IPS-NIHi7 (cell line): ENCODE results near the gene CDH23.

Experiments
- DNase-seq: peaks from one replicate; pipeline ENCODE4 v3.0.0; 2012; ENCODE audit warnings: mixed read lengths; ENCODE audit errors: extremely low spot score

The CDH23 gene

DNA sequence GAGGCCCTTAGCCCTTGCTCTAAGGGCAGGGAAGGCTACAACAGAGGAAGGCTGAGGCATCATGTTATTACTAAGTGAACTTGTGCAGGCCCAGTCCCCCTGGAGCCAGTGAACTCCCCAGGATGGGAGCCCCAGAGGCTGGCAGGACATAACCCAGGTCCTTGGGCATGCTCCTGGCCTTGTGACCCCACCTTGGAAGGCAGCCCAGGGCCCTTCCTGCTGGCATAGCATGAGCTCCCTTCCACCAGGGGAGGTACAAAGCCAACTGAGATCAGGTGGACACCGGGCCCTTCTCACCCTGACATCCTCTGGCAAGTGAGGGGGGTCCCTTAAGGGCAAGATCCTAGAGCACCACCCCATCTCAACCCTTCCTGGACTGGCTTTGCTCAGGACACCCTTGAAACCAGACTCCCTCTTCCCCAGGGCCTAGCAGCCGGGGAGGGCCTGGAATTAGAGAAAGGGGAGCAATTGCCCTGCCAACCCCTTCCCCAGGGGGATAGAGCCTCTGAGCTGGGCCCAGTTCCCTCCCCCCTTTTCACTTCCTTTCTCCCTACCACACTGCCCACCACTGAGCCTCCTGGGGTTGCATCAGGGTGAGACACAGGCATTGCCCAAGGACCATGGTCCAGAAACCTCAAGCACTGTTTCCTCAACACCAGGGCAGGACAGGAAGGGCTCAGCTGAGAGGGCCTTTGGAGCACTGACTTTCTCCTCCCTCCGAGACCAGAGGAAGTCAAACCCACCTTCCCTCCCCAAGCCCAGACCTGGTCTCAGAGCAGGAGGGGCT is 378.4 kb downstream of the CDH23 start:
- DNase-seq: no peak

DNA sequence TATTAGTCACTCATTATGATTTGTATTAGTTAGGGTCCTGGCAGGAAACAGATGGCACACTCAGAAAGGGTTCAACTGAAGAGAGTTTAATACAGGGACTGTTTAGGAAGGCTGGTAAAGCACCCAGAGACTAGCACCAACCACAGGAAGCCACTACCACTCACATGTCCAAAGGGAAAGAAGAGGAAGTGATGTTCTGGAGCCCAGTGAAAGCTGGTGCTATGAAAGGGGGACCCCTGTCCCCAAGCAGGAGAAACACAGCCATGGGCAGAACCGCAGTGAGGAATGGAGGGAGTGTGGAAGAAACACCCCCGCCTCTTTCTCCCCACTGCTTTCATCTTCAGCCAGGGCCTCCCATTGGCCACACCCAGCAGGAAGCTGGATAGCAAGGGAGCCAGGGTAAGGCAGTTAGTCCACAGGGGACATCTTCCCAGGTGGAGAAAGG is 379.8 kb downstream of the CDH23 start:
- no peak for DNase-seq

DNA sequence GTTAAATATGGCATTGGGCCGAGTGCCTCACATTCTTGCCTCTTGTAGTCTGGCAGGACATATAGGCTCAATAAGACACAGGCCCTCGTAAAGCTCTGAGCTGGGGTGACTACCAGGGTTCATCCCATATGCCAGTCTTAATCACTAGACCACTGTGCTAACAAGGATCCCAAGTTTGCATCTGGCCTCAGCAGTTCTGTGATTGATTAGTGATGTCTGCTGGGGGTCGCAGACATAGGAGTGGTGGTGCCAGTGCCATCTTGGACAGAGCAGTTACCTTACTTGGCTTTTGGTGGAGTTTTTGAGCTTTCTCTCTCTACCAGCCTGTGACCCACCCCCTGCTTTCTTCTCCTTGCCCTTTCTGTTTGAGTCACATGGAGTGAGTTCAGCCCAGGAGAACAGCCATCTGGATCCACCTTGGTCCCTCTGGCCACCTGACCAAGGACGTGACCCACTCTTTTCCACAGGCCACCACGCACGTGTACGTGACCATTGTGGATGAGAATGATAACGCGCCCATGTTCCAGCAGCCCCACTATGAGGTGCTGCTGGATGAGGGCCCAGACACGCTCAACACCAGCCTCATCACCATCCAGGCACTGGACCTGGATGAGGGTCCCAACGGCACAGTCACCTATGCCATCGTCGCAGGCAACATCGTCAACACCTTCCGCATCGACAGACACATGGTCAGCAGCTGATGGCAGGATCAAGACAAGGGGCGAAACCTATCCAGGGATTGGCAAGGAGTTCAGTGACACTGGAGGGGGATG is 380.7 kb downstream of the CDH23 start:
- DNase-seq: no peak

DNA sequence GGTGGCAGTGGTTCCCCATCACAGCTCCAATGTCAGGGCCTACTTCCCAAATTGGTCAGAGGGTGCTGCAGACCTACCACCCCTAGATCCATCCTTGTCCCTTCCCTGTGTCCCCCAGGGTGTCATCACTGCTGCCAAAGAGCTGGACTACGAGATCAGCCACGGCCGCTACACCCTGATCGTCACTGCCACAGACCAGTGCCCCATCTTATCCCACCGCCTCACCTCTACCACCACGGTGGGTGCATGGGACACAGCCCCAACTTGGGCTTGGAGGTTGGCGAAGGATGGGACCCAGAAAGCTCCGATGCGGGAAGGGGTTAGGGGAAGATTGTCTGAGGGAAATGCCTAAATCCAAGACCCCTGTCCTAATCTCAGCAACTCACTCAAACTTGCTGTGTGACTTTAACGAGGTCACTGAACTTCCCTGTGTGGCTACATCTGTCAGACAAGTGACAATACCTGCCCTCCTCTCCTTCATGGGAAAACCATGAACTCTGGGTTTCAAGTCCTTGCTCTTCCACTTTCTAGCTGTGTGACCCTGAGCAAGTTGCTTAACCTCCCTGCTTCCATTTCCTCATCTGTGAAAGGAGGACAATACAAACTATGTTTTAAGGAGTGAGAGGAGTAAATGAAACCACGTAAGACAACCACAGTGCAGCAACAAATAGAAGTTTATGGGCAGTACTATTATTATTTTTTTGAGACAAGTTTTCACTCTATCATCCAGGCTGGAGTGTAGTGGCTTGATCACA is 381.5 kb downstream of the CDH23 start:
- DNase-seq: no peak

DNA sequence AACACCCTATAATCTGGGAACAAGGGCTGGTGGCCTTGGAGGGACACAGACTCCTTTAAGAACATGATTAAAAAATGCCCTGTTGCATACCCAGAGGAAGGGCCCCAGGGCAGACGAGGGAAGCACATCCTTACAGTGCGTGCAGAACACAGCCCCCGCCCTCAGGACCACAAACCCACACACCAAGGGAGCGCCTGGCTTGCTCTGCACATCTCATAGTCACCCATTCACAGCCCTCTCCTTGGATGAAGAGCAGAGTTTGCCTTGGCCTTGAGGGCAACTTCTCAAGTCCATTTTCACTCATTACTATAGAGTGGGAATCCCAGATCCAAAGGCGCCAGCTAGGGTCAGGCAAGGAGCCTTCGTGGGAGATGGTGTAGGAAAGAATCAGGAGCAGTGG is 382.9 kb downstream of the CDH23 start:
- no peak for DNase-seq

DNA sequence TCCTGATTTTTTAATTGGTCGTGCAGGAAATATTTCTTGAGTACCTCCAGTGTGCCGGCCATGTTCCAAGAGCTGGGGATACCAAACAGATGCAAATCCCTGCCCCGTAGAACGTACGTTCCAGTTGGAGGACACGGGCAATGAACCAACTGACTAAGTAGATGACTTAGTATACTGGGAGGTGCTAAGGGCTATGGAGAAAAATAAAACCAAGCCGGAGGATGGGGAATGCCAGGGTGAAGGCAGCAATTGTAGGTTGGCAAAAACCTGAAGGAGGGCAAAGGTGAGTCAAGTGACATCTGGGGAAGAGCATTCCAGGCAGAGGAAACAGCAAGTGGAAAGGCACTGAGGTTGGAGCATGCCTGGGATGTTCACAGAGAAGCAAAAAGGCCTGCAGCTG is 383.4 kb downstream of the CDH23 start:
- no peak for DNase-seq

DNA sequence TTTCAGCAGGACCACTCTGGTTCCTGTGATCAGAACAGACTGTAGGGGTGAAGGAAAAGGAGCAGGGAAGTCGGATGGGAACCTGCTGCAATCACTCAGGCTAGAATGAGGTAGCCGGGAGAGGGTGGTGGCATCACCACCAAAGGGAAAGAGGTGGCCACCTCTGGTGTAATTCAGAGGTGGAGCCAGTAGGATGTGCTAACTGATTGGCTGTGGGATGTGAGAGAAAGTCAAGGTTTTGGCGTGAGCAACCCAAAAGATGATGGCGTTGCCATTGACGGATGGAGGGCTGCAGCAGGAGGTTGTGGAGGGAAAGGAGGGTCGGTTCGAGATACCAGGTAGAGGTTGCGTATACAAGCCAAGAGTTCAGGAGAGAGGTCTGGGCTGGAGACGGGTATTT is 384.0 kb downstream of the CDH23 start:
- DNase-seq: peak; percentile 72

DNA sequence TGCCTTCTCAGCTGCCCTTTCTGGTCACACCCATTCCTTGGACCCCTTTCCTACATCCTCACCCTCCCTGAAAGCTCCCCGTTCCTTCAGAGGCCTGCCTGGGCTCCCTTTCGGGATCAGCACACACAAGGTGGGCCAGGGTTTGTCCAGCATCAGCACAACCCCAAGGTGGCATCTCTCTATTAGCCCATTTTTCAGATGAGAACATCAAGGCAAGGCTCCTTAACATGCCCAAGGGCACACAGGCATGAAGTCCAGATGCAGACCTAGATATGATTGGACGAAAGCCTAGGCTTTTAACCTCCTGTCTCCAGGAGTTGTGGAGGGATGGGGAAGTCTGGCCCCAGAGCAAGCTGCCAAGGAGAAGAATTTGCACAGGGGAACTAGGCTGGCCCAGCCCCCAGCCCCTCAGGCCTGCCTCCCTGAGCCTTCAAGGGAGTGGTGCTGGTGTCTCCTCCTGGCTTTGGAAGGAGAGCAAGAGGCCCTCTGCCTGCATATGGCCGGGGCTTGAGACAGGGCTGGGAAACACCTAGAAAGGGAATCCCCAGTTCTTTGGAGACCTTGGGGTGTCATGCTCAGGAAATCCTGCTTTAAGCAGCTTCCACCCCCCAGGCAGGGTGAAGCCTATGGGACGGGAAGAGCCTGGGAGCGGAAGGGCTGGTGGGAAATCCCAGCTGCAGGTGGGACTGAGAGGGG is 385.6 kb downstream of the CDH23 start:
- DNase-seq: no peak

DNA sequence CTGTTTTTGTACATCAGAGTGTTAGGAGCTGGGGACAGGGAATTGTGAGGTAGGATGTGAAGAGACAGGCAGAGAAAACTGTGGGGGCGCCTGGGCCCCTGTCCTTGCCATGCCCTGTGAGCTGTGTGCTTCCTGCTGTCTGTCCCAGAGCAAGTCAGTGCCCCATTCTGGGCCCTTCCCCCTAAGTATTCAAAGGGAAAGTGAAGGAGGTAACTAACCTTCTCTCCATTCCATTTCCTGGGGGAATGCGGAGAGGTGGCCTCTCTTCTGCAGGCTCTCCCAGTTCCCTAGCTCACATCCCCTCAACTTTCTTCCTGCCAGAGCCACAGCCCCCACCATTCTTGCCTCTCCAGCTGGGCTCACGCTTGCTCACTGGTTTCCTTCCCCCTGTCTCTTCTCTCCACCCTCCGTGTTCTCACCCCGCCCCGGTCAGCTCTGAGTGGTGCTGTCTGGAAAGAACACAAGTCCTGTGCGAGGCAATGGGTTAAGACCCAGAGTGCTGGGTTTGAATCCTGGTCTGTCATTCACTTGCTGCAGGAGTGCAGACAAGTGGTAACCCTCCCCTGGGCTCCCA is 386.3 kb downstream of the CDH23 start:
- DNase-seq: no peak

DNA sequence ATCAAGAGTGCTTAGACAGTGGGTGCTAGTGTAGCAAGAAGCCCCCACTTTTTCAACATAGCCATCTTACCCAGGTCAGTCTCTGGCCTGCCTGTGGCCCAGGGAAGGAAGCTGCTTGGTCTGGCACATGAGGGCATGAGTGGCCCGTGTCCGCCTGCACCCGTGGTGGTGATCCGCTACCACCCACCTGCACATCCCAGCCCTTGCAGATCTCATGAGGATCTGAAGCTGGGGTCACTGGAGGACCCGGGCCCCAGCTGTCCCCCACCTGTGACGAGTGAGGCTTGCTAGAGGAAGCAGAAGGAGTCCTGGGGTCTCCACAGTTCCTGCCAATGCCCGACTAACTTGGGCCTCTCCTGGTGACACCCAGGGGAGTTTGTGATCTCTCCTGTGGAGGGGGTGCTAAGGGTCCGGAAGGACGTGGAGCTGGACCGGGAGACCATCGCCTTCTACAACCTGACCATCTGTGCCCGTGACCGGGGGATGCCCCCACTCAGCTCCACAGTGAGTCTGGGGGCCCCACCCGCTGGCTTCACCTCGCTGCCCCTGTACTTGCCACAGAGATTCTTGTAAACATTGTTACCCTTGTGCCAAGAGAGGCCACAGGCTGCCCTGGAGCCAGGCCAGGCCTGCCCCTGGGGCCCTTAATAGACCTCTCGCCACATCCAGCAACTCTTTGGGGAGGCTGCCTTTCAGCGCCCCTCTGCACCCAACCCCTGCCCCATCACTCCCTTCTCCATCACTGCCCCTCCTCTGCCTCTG is 387.4 kb downstream of the CDH23 start:
- no peak for DNase-seq

DNA sequence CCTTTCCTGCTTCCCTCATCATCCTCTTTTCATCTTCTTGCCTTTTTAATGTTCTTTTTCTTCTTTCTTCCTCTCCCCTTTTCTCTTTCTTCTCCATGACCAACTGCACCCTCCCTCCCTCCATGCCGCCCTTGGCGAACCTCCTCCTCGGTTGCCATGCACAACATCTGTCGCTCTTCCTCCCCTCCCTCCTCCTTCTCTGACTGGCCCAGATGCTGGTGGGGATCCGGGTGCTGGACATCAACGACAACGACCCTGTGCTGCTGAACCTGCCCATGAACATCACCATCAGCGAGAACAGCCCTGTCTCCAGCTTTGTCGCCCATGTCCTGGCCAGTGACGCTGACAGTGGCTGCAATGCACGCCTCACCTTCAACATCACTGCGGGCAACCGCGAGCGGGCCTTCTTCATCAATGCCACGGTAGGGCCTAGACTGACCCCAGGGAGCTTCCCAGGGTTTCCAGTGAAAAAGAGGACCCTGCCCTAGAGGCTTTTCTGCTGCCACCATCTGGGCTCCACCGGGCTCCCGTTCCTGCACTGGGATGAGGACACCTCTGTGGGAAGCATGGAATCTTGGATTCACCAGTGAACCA is 388.1 kb downstream of the CDH23 start:
- DNase-seq: no peak

DNA sequence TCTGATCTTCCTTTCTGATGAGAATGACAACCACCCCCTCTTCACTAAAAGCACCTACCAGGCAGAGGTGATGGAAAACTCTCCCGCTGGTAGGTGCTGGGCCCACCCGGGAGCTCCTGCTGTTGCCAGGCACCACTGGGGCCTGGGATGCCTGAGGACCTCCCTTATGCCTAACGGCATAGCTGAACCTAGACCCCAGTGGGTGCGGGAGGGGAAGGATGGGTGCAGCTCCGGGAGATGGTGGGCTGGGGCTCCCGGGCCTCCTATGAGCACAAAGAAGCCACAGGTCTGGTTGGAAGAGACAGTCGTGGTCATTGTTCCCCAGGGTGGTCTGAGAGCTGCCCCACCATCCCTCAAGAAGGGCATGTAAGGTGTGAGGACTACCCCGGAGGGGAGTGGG is 392.2 kb downstream of the CDH23 start:
- no peak for DNase-seq

DNA sequence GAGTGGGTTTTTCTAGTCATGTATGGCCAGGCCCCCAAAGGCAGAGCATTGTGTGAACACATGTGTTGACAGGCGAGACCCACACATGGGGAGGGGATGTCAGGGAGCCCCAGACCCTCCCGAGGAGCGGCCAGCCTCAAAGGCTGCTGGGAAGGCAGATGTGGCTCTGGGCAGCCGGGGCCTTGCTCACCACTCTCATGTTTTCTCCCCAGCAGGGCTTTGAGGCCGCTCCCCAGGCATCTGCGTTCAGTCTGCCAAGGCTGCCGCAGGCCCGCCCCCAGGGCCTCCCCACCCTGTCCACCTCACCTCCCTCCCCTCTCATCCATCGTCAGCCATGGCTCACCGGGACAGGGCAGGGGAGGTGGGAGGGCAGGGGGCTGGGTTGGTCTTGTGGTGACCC is 393.2 kb downstream of the CDH23 start:
- DNase-seq: no peak

DNA sequence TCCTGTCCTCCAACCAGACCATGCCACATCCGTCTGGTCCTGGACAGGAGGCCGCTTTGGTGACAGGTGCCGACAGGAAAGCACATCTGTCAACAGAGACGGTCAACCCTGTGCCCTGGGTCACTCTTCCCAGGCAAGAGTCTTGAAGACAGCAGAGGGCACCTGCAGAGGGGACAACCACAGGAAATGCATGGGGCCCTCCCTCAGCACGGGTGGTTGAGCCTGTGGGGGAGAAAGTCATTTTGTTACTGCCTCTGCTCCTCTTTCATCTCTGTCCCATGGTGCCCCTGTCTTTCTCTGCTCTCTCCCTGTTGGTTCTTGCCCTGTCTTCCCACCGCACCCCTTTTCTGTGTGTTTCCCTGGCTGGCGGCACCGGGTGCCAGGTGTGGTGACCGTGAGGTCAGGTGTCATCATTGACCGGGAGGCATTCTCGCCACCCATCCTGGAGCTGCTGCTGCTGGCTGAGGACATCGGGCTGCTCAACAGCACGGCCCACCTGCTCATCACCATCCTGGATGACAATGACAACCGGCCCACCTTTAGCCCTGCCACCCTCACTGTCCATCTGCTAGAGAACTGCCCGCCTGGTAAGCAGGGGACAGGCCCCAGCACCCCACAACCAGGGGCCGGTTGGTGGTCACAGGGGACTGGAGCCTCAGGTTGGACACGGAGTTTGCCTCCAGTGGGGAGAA is 394.2 kb downstream of the CDH23 start:
- DNase-seq: no peak

DNA sequence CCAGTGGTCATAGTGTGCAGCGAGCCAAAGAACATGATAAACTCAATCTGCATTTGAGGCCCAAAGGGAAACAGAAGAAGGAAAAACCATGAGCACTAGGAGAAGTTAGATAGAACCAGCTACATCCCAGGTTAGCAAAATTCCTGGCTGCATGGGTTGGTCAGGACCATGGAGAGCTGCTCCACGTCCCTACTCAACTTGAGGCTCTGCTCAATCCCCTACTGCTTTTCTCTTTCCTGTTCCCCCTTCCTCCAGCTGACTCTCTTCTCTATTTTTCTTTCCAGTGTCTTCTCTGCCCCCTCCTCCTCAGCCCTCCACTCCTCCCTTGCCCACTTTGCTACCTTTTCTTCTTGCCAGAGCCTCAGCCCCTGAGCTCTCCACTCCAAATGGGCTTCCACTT is 398.5 kb downstream of the CDH23 start:
- peak; percentile 74 for DNase-seq

DNA sequence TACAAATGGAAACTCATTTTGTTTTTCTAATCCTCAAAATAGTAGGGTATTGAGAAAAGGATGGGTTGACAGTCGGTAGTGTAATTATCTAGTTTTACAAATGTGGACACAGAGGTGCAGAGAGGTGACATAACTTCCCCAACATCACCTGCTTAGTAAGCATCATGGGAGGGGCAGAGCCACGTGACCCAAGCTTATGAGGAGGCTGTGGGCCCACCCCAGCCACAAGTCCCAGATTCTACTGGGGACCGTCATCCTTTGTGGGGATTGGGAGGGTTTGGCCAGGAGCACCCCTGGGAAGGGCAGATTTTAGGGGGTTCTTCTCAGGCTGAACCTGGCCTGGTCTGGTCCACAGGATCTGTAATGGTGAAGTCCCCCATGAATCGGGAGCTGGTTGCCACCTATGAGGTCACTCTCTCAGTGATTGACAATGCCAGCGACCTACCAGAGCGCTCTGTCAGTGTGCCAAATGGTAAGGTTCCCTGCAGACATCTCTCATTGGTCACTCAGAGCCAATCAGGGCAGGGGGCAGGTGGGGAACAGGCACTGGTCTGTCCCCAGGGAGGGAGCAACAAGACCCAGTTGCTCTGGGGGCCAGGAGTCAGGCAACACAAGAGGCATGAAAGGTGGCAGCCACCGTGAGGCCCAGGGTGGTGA is 400.2 kb downstream of the CDH23 start:
- no peak for DNase-seq

DNA sequence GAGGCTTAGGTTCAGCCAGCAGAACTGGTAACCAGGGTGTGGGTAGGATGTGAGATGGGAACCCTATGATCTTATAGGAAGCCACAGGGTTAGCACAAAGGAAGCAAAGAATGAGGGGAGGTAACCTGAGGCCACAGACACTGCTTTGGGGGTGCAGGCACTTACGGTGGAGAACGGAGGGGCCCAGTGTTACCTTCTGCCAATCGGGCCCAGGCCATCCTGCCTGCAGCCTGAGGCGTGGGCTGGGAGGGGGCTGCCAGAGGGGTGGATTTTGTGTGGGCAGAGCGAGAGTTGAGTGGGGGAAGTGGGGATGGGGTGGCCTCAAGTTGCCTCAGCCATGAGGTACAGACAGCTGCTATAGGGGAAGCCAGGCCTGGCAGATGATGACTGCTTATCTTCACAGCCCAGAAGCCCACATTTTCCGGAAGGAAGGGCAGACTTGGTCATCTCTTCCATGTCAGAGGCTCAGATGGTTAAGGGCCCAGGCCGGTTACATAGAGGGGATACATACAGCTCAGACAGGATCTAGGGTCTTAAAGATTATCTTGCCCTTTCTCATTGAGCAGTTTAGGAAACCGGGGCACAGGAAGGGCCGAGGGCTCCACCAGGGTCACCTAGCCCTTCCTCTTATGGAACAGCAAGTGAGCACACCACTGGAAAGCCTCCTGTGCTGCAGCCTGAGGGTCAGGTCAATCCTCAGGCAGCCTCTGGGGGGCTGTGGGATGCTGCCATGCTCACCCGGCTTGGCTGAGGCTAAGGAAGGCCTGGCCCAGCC is 401.0 kb downstream of the CDH23 start:
- no peak for DNase-seq

DNA sequence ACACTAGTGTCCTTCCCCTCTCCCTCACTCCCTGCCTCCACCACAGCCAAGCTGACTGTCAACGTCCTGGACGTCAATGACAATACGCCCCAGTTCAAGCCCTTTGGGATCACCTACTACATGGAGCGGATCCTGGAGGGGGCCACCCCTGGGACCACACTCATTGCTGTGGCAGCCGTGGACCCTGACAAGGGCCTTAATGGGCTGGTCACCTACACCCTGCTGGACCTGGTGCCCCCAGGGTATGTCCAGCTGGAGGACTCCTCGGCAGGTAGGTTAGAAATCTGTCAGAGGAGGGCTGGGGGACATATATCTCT is 401.5 kb downstream of the CDH23 start:
- no peak for DNase-seq

DNA sequence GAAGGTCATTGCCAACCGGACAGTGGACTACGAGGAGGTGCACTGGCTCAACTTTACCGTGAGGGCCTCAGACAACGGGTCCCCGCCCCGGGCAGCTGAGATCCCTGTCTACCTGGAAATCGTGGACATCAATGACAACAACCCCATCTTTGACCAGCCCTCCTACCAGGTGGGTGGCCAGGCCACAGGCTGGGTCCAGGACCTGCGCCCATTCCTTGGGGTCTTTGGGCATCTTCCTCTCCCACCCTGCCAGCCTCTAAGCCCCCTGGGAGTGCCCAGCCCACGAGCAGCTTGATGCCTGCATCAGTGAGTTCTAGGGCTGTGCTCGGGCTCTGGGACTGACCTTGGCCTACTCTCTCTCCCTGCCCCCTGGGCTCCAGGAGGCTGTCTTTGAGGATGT is 402.4 kb downstream of the CDH23 start:
- DNase-seq: no peak
